Body of pancreas (tissue), 4 donors: ENCODE results near the gene LHB. TPM values are rescaled to one million over a fixed set of nuclear protein-coding genes. Genes with fewer than 3 reads are reported as not detected.
"Not testable (repeated sequence)": the region's sequence is repeated elsewhere in the genome, so short reads cannot be mapped to it uniquely, and the experiment has no call there.

Experiments
- ATAC-seq: fragments of 150-250 bp; one replicate; pipeline ENCODE4 v1.9.1; 2016
- DNase-seq, 4 donors: peaks; one replicate each; pipeline ENCODE4 v3.0.0-alpha.2; 2019
- H3K27ac ChIP-seq, 4 donors: fragments of 200-600 bp; sonication (generic); 1 replicate in 3 of 4; 2 replicates in 1 of 4; pipeline versions ENCODE4 v1.5.1 to v1.6.1; 2016 to 2019; ENCODE audit warnings: mild to moderate bottlenecking in 1 of 4, mixed read lengths in 1 of 4, moderate library complexity in 1 of 4
- H3K27me3 ChIP-seq, 2 donors: fragments of 200-600 bp; sonication (generic); one replicate each; pipeline ENCODE4 v1.6.0; 2016; ENCODE audit warnings: mild to moderate bottlenecking in 1 of 2
- H3K36me3 ChIP-seq, 2 donors: fragments of 200-600 bp; sonication (generic); replicated peaks in 1 of 2; 2 replicates each; pipeline ENCODE4 v1.5.1; 2016; ENCODE audit warnings: low read depth in 2 of 2; ENCODE audit not compliant: insufficient read depth in 1 of 2
- H3K4me1 ChIP-seq: fragments of 200-600 bp; sonication (generic); one replicate; pipeline ENCODE4 v1.6.0; 2016
- H3K4me3 ChIP-seq, 2 donors: fragments of 200-600 bp; sonication (generic); 1 replicate in 1 of 2; 2 replicates in 1 of 2; pipeline ENCODE4 v1.5.1; 2016 to 2019
- H3K9me3 ChIP-seq, 3 donors: fragments of 200-600 bp; sonication (generic); 1 replicate in 2 of 3; 2 replicates in 1 of 3; pipeline ENCODE4 v1.5.1; 2016
- CTCF ChIP-seq, 7 experiments: fragments of 450-650 bp in 4 of 7; fragments of 200-600 bp in 3 of 7; sonication (generic) in 3 of 7; IDR thresholded peaks; one replicate each; pipeline ENCODE4 v1.5.1; 2016 to 2019; ENCODE audit warnings: antibody characterized with exemption in 7 of 7
- POLR2A ChIP-seq, 3 donors: fragments of 450-650 bp; IDR thresholded peaks; one replicate each; pipeline ENCODE4 v1.6.1; 2016; ENCODE audit warnings: antibody characterized with exemption in 3 of 3, mild to moderate bottlenecking in 2 of 3
- WGBS, 2 donors: methylation state at CpG; one replicate each; pipeline ENCODE4 v1.1.5; 2017; 5-methylcytosine and 5-hydroxymethylcytosine counted together
- intact Hi-C: fragments of 100-400 bp; cut with DNase I; formaldehyde crosslinking; loops from one replicate; pipeline ENCODE4 v1.15.1; 2023
- total RNA-seq, 2 donors: library from RNA; depleted of rRNA; stranded (reverse); fragments of >200 nt; gene quantifications; one replicate each; pipeline ENCODE4 v1.1.0, GENCODE V29; 2016

Gene LHB
- total RNA-seq, 2 donors from 2014 or later: 45.8 TPM; not detected in 1

DNA sequence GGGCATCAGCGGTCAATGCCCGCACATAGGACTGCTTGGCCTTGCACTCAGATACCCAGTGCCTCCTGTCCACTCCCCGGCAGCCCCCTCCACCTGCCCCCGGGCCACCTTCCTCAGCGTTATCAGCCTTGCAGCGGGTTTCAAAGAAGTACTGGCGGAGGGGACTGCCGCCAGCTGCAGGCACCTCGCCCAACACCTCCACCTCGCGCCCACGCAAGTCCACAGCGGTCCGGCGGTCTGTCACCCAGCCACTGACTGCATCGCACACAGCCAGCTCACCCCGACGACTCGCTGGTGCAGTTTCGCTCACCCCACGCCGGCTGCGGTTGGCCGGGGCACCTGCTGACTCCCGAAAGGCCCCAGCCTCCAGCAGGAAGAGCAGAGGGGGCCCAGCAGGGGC is 44.6 kb upstream of the LHB start:
- no peak for ATAC-seq
- Histone ChIP-seq H3K4me1 (peaks cover 29% of the 10 kb centered on the region), H3K27ac (no peak overlapping the region), H3K27me3 (peaks cover 3 to 21% of the 10 kb centered on the region in 2 donors), H3K4me3 (no peak overlapping the region), H3K9me3 (no peaks in the 10 kb centered on the region), H3K36me3 (no peaks in the 10 kb centered on the region)
- WGBS, 2 donors: 55 to 65% methylated on average over 13 to 20 of the region's 25 CpGs
- intact Hi-C loops: no loop called here
- DNase-seq: no peak
- TF ChIP-seq POLR2A (IDR thresholded peaks at IDR 0.05) (no peak), CTCF (IDR thresholded peaks at IDR 0.05) (no peak)

GRCh38 chr19:49061000-49061399 is 44.1 kb upstream of the LHB start:
- no peak overlapping the region for H3K27ac ChIP-seq
- H3K4me1 ChIP-seq: peaks cover 33% of the 10 kb centered on the region
- no peaks in the 10 kb centered on the region for H3K9me3 ChIP-seq
- 100% methylated on average over 2 of the region's 2 CpGs for WGBS, 2 donors
- H3K27me3 ChIP-seq: peaks cover 3 to 21% of the 10 kb centered on the region in 2 donors
- no peak overlapping the region for H3K4me3 ChIP-seq
- ATAC-seq (no peak), DNase-seq (no peak)
- intact Hi-C loops: no loop called here
- H3K36me3 ChIP-seq: no peaks in the 10 kb centered on the region
- no peak for TF ChIP-seq POLR2A (IDR thresholded peaks at IDR 0.05)
- no peak for TF ChIP-seq CTCF (IDR thresholded peaks at IDR 0.05)

DNA sequence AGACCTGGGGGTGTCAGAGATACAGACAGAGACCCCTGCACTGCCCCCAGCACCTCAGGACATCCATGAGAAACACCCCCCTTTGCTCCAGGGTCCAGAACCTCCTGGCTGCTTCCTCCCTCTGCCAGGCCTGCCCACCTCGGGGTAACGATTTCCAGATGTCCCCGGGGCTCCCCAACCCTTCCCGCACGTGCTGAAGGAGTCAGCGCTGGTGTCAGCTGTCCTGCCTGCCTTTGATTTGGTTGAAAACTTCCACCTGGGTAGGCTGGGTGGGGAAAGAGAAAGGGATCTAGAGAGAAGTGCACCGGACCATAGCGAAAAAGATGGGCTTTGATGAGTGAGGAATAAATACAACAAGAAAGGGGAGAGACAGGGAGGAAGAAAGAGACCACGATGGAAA is 42.2 kb upstream of the LHB start:
- H3K27me3 ChIP-seq: peaks cover 3 to 14% of the 10 kb centered on the region in 2 donors

GRCh38 chr19:49058562-49058961 is 41.7 kb upstream of the LHB start:
- no peak overlapping the region for H3K4me3 ChIP-seq
- DNase-seq (no peak), ATAC-seq (no peak)
- no peak for TF ChIP-seq CTCF (IDR thresholded peaks at IDR 0.05)
- TF ChIP-seq POLR2A (IDR thresholded peaks at IDR 0.05): no peak
- peaks cover 25% of the 10 kb centered on the region for H3K4me1 ChIP-seq
- no peaks in the 10 kb centered on the region for H3K9me3 ChIP-seq
- no peak overlapping the region for H3K27ac ChIP-seq
- 43% methylated on average over 5 to 9 of the region's 10 CpGs for WGBS, 2 donors
- intact Hi-C loops: no loop called here
- H3K27me3 ChIP-seq: peaks cover 3 to 14% of the 10 kb centered on the region in 2 donors
- no peaks in the 10 kb centered on the region for H3K36me3 ChIP-seq

More for the DNA sequence above, 42.2 kb upstream of the LHB start:
- no peak for DNase-seq
- Histone ChIP-seq H3K36me3 (no peaks in the 10 kb centered on the region), H3K4me3 (no peak overlapping the region), H3K4me1 (peaks cover 25% of the 10 kb centered on the region), H3K9me3 (no peaks in the 10 kb centered on the region), H3K27ac (no peak overlapping the region)
- ATAC-seq: no peak
- intact Hi-C loops: no loop called here
- 72 to 77% methylated on average over 3 to 9 of the region's 9 CpGs for WGBS, 2 donors
- TF ChIP-seq CTCF (IDR thresholded peaks at IDR 0.05): no peak
- TF ChIP-seq POLR2A (IDR thresholded peaks at IDR 0.05): no peak

GRCh38 chr19:49057636-49058234 is 40.8 kb upstream of the LHB start, which contains the start of gene CGB7:
CGB7 (minus strand) TSS chr19:49057749; CDS start chr19:49055375, 2,374 bp downstream.
- H3K4me3 ChIP-seq: no peak within 1 kb of the TSS
- intact Hi-C loops: no loop called here
- peaks cover 25% of the 10 kb centered on the region for H3K4me1 ChIP-seq
- no peaks in the 10 kb centered on the region for H3K36me3 ChIP-seq
- H3K9me3 ChIP-seq: no peaks in the 10 kb centered on the region
- ATAC-seq (peak; percentile 72), DNase-seq (peak; percentile 76 to 85 (median 78))
- WGBS, 2 donors: 3 to 10% methylated on average over 15 to 38 of the region's 38 CpGs
- H3K27ac ChIP-seq: no peak within 1 kb of the TSS
- TF ChIP-seq CTCF (IDR thresholded peaks at IDR 0.05): no peak
- no peak for TF ChIP-seq POLR2A (IDR thresholded peaks at IDR 0.05)
- peaks cover 3 to 14% of the 10 kb centered on the region in 2 donors for H3K27me3 ChIP-seq

- DNase-seq, H3K36me3 ChIP-seq, H3K27ac ChIP-seq, H3K9me3 ChIP-seq, H3K4me3 ChIP-seq, intact Hi-C loops: not testable (repeated sequence)
- 8 to 17% methylated on average over 18 to 34 of the region's 34 CpGs for WGBS, 2 donors
- peak; percentile 28 for ATAC-seq
- Histone ChIP-seq H3K27me3 (peaks cover 3 to 14% of the 10 kb centered on the region in 2 donors), H3K4me1 (peaks cover 25% of the 10 kb centered on the region)
These were observed 40.2 kb upstream of the LHB start for GRCh38 chr19:49056902-49057596.
